Lower leg skin (tissue), 3 donors: ENCODE data around the gene CNOT4.

Experiments
- CTCF ChIP-seq, 3 donors: fragments of 450-650 bp; IDR thresholded peaks; one replicate each; pipeline ENCODE4 v1.5.1; 2016; ENCODE audit warnings: antibody characterized with exemption in 3 of 3, mild to moderate bottlenecking in 3 of 3, moderate library complexity in 2 of 3
- POLR2A ChIP-seq, 2 donors: fragments of 450-650 bp; IDR thresholded peaks; one replicate each; pipeline ENCODE4 v1.6.1; 2016 to 2017; ENCODE audit warnings: antibody characterized with exemption in 2 of 2, mild to moderate bottlenecking in 1 of 2, moderate library complexity in 1 of 2

- TF ChIP-seq CTCF (IDR thresholded peaks at IDR 0.05) (no peak), POLR2A (IDR thresholded peaks at IDR 0.05) (no peak)
These were observed 118.4 kb downstream of the CNOT4 start for GRCh38 chr7:135391514-135391913.
